ENCODE measurements around the gene FAM184B.

DNA sequence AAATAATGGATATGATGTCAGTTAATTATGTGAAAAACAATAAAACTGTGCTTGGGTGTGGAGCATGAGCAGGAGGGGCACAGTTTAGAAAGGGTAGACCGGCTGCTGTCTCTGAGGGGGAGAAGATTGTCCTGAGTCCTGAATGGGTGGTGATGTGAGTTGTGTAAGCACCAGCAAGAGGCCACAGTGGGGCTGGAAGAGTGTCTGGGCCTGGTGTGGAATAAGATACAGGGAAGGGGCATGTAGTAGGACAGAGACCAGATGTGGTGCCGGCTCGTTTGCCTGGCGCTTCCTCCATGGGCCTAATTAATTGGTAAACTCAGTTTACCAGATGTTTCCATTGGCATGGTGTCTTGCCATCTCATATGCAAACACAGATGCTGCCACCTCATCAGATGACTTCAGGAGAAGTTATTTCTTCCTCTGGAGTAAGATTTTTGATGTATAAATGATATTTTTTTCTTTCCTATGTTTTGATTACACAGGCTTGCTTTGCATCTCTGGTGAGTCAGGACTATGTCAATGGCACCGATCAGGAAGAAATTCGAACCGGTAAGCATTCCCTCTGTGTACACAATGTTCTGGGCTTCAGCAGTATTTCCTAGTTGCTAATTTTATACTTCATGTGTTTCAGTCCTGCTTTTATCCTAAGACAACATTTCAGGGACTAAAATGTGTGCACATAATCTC, 161.9 kb downstream of the FAM184B start:
- TF ChIP-seq, protein P1, sequence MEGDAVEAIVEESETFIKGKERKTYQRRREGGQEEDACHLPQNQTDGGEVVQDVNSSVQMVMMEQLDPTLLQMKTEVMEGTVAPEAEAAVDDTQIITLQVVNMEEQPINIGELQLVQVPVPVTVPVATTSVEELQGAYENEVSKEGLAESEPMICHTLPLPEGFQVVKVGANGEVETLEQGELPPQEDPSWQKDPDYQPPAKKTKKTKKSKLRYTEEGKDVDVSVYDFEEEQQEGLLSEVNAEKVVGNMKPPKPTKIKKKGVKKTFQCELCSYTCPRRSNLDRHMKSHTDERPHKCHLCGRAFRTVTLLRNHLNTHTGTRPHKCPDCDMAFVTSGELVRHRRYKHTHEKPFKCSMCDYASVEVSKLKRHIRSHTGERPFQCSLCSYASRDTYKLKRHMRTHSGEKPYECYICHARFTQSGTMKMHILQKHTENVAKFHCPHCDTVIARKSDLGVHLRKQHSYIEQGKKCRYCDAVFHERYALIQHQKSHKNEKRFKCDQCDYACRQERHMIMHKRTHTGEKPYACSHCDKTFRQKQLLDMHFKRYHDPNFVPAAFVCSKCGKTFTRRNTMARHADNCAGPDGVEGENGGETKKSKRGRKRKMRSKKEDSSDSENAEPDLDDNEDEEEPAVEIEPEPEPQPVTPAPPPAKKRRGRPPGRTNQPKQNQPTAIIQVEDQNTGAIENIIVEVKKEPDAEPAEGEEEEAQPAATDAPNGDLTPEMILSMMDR (IDR thresholded peaks at IDR 0.05; ENCODE audit: low read length): no peak
- TF ChIP-seq EZH2 (IDR thresholded peaks at IDR 0.05; ENCODE audit: borderline replicate concordance, low read length): no peak
